ENCODE results near the gene TGFB3. TPM values are rescaled to one million over a fixed set of nuclear protein-coding genes. Genes with fewer than 3 reads are reported as not detected.

TGFB3 gene
- total and polyA plus RNA-seq, 2 of the 13 experiments (the other 11 are each of a cell fraction or from before 2014, with no cell fraction given), result 1.4 to 2.5 TPM

- TF ChIP-seq RBM39 (IDR thresholded peaks at IDR 0.05; ENCODE audit: low read depth, low read length, poor library complexity, severe bottlenecking), result peak; percentile 48
- no peak for TF ChIP-seq ZNF512 (CRISPR knock-in tag; IDR thresholded peaks at IDR 0.05)
- TF ChIP-seq ZNF407 (CRISPR knock-in tag; IDR thresholded peaks at IDR 0.05; ENCODE audit: not compliant biosample characterization), result peak; percentile 37
- TF ChIP-seq ZHX2 (IDR thresholded peaks at IDR 0.05; ENCODE audit: low read depth), result no peak
- TF ChIP-seq ZHX2 (CRISPR knock-in tag; IDR thresholded peaks at IDR 0.05; ENCODE audit: borderline replicate concordance), result no peak
- no peak for TF ChIP-seq MLXIP (CRISPR knock-in tag; IDR thresholded peaks at IDR 0.05; ENCODE audit: borderline replicate concordance)
Measured at GRCh38 chr14:75982266-75983018, 647 bp upstream of the TGFB3 start (continued).
